K562 (cell line): ENCODE results near the gene KAT6B. TPM values are rescaled to one million over a fixed set of nuclear protein-coding genes. Genes with fewer than 3 reads are reported as not detected.

Experiments
- CGGBP1 ChIP-seq: fragments of 250-450 bp; sonication (Bioruptor Pico); IDR thresholded peaks from 2 replicates; pipeline ENCODE4 v1.9.0; 2021; ENCODE audit warnings: mild to moderate bottlenecking
- ELK1 ChIP-seq: sonication (generic); formaldehyde crosslinking; IDR thresholded peaks from 2 replicates; pipeline ENCODE4 v1.8.1; 2022; ENCODE audit warnings: missing genetic modification reagents
- ETV1 ChIP-seq: fragments of 450-650 bp; conservative IDR thresholded peaks from 2 replicates; pipeline ENCODE4 v1.6.1; 2016; ENCODE audit warnings: missing genetic modification characterization, control low read depth, low read depth, missing compliant biosample characterization
- KDM2B ChIP-seq: fragments of 250-450 bp; sonication (Bioruptor Pico); IDR thresholded peaks from 2 replicates; pipeline ENCODE4 v1.8.0; 2021; ENCODE audit warnings: mild to moderate bottlenecking, moderate library complexity
- NFIX ChIP-seq: fragments of 250-450 bp; sonication (Bioruptor Pico); IDR thresholded peaks from 2 replicates; pipeline ENCODE4 v1.4.0; 2020; ENCODE audit warnings: low read depth, mild to moderate bottlenecking, moderate library complexity
- NUFIP1 ChIP-seq: fragments of 450-650 bp; IDR thresholded peaks from 2 replicates; pipeline ENCODE4 v1.6.1; 2018; ENCODE audit not compliant: partially characterized antibody
- PCBP1 ChIP-seq: fragments of 200-400 bp; formaldehyde crosslinking; IDR thresholded peaks from 2 replicates; pipeline ENCODE4 v1.6.1; 2018; ENCODE audit warnings: mild to moderate bottlenecking, low read depth, low read length; ENCODE audit not compliant: poor library complexity, severe bottlenecking
- SIN3A ChIP-seq, 2 experiments: fragments of 150-350 bp in 1 of 2; IDR thresholded peaks; 2 replicates each; pipeline ENCODE4 v1.6.1; 2011 to 2016; ENCODE audit warnings: borderline replicate concordance in 2 of 2, low read depth in 2 of 2, low read length in 2 of 2, mild to moderate bottlenecking in 2 of 2, moderate library complexity in 2 of 2; ENCODE audit not compliant: control insufficient read depth in 1 of 2
- YY1 ChIP-seq, 3 experiments: IDR thresholded peaks; 2 replicates each; pipeline ENCODE4 v1.6.1; 2011; ENCODE audit warnings: low read length in 2 of 3, mild to moderate bottlenecking in 2 of 3, moderate library complexity in 2 of 3, borderline replicate concordance in 1 of 3, control low read depth in 1 of 3, low read depth in 1 of 3; ENCODE audit not compliant: insufficient read depth in 3 of 3, insufficient replicate concordance in 2 of 3, control insufficient read depth in 1 of 3, insufficient read length in 1 of 3; ENCODE audit errors: extremely low read depth in 1 of 3
- ZBTB33 ChIP-seq: sonication (generic); formaldehyde crosslinking; IDR thresholded peaks from 2 replicates; pipeline ENCODE4 v1.8.1; 2023; ENCODE audit warnings: mild to moderate bottlenecking, missing genetic modification reagents
- ZNF318 ChIP-seq, 2 experiments: fragments of 450-650 bp; IDR thresholded peaks; 2 replicates each; pipeline ENCODE4 v1.6.1; 2016; ENCODE audit warnings: mild to moderate bottlenecking in 2 of 2, borderline replicate concordance in 1 of 2, low read depth in 1 of 2, moderate library complexity in 1 of 2
- polyA plus RNA-seq, 8 experiments: library from polyadenylated mRNA; depleted of rRNA in 4 of 8; stranded (reverse) in 5 of 8; unstranded in 3 of 8; fragments of >200 nt; fragmentation: Nextera tagmentation in 2 of 8; fragmentation: Illumina TruSeq in 1 of 8; extraction: Ambion mirVana in 2 of 8; extraction: Trizol in 1 of 8; gene quantifications; 2 replicates each; pipeline versions ENCODE4 v1.2.1 to v1.2.3, GENCODE V29; 2011 to 2014; ENCODE audit warnings: inconsistent platforms in 1 of 8, missing spikeins in 1 of 8
- total RNA-seq, 7 experiments: library from RNA; depleted of rRNA in 6 of 7; stranded (reverse); fragments of >200 nt in 6 of 7; fragmentation: Illumina TruSeq in 2 of 7; extraction: Trizol in 2 of 7; gene quantifications; 2 replicates each; pipeline versions ENCODE4 v1.2.1 to v1.2.3, GENCODE V29; 2011 to 2021; ENCODE audit warnings: low replicate concordance in 1 of 7
- TF ChIP-seq, protein P1 (sequence below): fragments of 250-450 bp; sonication (Bioruptor Pico); IDR thresholded peaks from 2 replicates; pipeline ENCODE4 v1.4.0; 2020; ENCODE audit warnings: borderline replicate concordance

KAT6B gene
- total and polyA plus RNA-seq, 9 of the 15 experiments (the other 6 are each of a cell fraction or from before 2014, with no cell fraction given) = 1.4 to 9.2 (median 6.8) TPM

GRCh38 chr10:74822521-74823089, 3.8 kb upstream of the KAT6B start (continued):
- TF ChIP-seq ZBTB33 (CRISPR knock-in tag) (no peak), KDM2B (CRISPR knock-in tag) (no peak), SIN3A (IDR thresholded peaks at IDR 0.05; ENCODE audit: borderline replicate concordance in 2 of 2, control insufficient read depth in 1 of 2, low read depth in 2 of 2, low read length in 2 of 2) (no peak), PCBP1 (no peak), YY1 (IDR thresholded peaks at IDR 0.05; ENCODE audit: borderline replicate concordance in 1 of 3, control insufficient read depth in 1 of 3, extremely low read depth in 1 of 3, insufficient read depth in 3 of 3, insufficient read length in 1 of 3, insufficient replicate concordance in 2 of 3, low read depth in 1 of 3, low read length in 2 of 3) (no peak), CGGBP1 (CRISPR knock-in tag) (no peak), ETV1 (tag) (no peak), ELK1 (CRISPR knock-in tag) (no peak), ZNF318 (IDR thresholded peaks at IDR 0.05; ENCODE audit: borderline replicate concordance in 1 of 2, low read depth in 1 of 2) (no peak), NUFIP1 (no peak), NFIX (no peak)
- TF ChIP-seq, protein P1, sequence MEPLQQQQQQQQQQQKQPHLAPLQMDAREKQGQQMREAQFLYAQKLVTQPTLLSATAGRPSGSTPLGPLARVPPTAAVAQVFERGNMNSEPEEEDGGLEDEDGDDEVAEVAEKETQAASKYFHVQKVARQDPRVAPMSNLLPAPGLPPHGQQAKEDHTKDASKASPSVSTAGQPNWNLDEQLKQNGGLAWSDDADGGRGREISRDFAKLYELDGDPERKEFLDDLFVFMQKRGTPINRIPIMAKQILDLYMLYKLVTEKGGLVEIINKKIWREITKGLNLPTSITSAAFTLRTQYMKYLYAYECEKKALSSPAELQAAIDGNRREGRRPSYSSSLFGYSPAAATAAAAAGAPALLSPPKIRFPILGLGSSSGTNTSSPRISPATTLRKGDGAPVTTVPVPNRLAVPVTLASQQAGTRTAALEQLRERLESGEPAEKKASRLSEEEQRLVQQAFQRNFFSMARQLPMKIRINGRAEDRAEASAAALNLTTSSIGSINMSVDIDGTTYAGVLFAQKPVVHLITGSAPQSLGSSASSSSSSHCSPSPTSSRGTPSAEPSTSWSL (CRISPR knock-in tag) = no peak
